ENCODE measurements around the gene NEDD4L.

Gene NEDD4L

GRCh38 chr18:58117786-58118403, 73.9 kb downstream of the NEDD4L start:
- DNase-seq (ENCODE audit: low read depth, low spot score): peak; percentile 59

GRCh38 chr18:58118536-58118935, 74.5 kb downstream of the NEDD4L start:
- no peak for DNase-seq (ENCODE audit: low read depth, low spot score)

- DNase-seq (ENCODE audit: low read depth, low spot score): no peak
These were observed 75.8 kb downstream of the NEDD4L start for GRCh38 chr18:58119819-58120218.

- no peak for DNase-seq (ENCODE audit: low read depth, low spot score)
These were observed 80.4 kb downstream of the NEDD4L start for GRCh38 chr18:58124475-58124874.

GRCh38 chr18:58125183-58125582, 81.2 kb downstream of the NEDD4L start:
- DNase-seq (ENCODE audit: low read depth, low spot score): no peak

- no peak for DNase-seq (ENCODE audit: low read depth, low spot score)
These were observed 81.7 kb downstream of the NEDD4L start for GRCh38 chr18:58125756-58126155.

GRCh38 chr18:58128381-58129374, 84.7 kb downstream of the NEDD4L start:
- DNase-seq (ENCODE audit: low read depth, low spot score): no peak

- no peak for DNase-seq (ENCODE audit: low read depth, low spot score)
These were observed 88.7 kb downstream of the NEDD4L start for GRCh38 chr18:58132595-58133261.

GRCh38 chr18:58135183-58135641, 91.2 kb downstream of the NEDD4L start:
- peak; percentile 55 for DNase-seq (ENCODE audit: low read depth, low spot score)

GRCh38 chr18:58135701-58136331, 91.8 kb downstream of the NEDD4L start:
- peak; percentile 24 for DNase-seq (ENCODE audit: low read depth, low spot score)

- no peak for DNase-seq (ENCODE audit: low read depth, low spot score)
These were observed 92.9 kb downstream of the NEDD4L start for GRCh38 chr18:58136879-58137278.

GRCh38 chr18:58139459-58140386, 95.7 kb downstream of the NEDD4L start:
- no peak for DNase-seq (ENCODE audit: low read depth, low spot score)

GRCh38 chr18:58140387-58141325, 96.6 kb downstream of the NEDD4L start:
- no peak for DNase-seq (ENCODE audit: low read depth, low spot score)

- peak; percentile 81 for DNase-seq (ENCODE audit: low read depth, low spot score)
These were observed 99.4 kb downstream of the NEDD4L start for GRCh38 chr18:58143386-58143785.

- DNase-seq (ENCODE audit: low read depth, low spot score): no peak
These were observed 100.1 kb downstream of the NEDD4L start for GRCh38 chr18:58144106-58144505.

- DNase-seq (ENCODE audit: low read depth, low spot score): no peak
These were observed 100.8 kb downstream of the NEDD4L start for GRCh38 chr18:58144671-58145285.

- no peak for DNase-seq (ENCODE audit: low read depth, low spot score)
These were observed 102.1 kb downstream of the NEDD4L start for GRCh38 chr18:58146099-58146498.

GRCh38 chr18:58148954-58149471, 105.0 kb downstream of the NEDD4L start:
- DNase-seq (ENCODE audit: low read depth, low spot score): no peak

- no peak for DNase-seq (ENCODE audit: low read depth, low spot score)
These were observed 106.7 kb downstream of the NEDD4L start for GRCh38 chr18:58150772-58151171.
